Stimulated activated CD8-positive, alpha-beta memory T cell treated with anti-CD3 and anti-CD28 coated beads, Interleukin-7, amount 100 ng/mL, for 24 hours (primary cell): Measurements from ENCODE around the gene FSTL1.

Source experiments
- DNase-seq: peaks from one replicate; pipeline ENCODE4 v3.0.0-alpha.2; 2020; ENCODE audit warnings: low read depth

Gene FSTL1

DNA sequence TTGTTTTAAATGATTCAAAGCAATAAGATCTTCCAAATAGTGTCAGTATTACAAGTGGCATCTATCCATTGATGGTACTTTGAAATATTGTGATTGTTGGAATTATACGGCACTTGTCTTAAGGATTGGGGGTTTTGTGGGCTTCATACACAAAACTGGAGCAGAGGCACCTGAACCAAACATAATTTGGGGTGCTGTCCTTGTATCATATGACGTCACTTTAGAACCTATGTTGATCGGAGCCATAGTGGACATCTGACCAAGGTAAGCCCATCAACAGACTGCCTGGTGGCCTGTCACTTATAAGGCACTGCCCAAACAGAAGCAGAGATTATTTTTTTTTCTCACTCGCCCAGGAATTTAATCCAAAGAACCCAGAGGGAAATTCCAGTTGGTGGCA lies 98.8 kb downstream of the FSTL1 start:
- no peak for DNase-seq

DNA sequence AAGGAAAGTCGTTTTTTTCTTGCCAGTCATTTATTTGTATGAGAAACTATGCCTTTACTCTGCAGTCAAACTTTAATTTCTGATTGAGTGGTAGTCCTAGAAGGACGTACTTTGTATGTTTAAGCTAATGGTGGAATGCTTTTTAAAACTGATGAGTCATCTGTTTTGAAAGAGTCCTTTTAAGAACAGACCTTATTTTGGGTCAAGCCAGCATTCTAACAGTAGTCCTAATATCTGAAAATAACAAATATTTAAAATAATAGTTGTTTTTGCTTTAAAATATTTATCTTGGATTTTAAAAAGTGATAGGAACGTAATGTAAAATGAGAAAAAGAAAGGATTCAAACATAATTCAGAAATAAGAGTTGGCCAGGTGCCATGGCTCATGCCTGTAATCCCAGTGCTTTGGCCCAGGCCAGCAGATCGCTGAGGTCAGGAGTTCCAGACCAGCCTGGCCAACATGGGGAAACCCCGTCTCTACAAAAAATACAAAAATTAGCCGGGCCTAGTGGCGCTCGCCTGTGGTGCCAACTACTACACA lies 100.3 kb downstream of the FSTL1 start:
- no peak for DNase-seq

DNA sequence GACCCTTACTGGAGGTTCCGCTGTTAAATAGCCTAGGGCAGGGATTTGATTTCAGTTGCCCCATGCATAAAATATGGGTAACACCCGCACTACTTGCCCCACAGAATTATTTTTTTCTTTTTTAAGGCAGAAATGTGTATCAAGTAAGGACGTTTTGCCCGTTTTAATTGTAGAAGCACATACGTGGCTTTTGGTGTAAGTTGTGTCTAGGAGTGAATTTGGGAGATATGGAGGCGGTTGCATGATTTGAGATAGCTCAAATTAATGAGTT lies 101.0 kb downstream of the FSTL1 start:
- DNase-seq: no peak

DNA sequence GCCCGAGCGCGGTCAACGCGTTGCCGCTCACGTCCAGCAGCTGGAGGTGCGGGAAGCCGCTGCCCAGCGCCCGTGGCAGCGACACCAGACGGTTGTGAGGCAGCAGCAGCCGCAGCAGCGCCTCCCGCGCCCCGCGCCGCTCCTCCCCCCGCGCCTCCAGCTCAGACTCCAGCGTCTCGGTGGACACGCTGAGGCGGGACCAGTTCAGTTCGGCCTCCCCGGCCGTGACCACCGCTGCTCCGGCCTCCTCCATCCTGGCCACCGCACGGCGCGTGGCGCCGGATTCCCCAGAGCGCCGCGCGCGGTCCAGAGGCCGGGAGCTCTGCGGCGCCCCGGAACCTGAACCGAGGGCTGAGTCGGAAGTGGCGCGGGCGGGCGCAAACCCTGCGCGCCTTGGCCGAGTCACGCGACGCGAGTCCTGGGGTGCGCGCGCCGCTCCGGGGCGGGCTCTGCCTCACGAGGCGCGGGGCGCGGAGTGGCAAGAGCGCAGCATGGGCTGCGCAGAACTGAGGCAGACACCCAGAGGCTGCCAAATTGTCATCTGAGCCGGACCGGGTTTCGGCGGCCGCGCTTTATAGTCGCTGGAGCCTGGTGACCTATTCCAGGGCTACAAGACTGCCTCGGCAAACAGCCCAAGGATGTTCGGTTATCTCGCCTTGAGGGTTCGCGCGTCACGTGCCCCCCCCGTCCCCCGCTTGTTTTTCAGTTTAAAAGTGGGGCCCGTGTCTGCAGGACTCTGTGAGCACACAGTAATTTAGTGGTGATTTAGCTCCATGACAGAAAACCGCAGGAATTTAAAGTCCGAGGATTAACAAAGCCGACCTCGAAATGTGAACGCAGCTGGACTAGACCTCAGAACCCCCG lies 101.6 kb downstream of the FSTL1 start, which contains the start of gene LRRC58:
Gene LRRC58 (minus strand): TSS at position 364 of the 864 bp plus-strand sequence. CDS start 111 bp downstream, at position 253.
- DNase-seq: peak; percentile 64

DNA sequence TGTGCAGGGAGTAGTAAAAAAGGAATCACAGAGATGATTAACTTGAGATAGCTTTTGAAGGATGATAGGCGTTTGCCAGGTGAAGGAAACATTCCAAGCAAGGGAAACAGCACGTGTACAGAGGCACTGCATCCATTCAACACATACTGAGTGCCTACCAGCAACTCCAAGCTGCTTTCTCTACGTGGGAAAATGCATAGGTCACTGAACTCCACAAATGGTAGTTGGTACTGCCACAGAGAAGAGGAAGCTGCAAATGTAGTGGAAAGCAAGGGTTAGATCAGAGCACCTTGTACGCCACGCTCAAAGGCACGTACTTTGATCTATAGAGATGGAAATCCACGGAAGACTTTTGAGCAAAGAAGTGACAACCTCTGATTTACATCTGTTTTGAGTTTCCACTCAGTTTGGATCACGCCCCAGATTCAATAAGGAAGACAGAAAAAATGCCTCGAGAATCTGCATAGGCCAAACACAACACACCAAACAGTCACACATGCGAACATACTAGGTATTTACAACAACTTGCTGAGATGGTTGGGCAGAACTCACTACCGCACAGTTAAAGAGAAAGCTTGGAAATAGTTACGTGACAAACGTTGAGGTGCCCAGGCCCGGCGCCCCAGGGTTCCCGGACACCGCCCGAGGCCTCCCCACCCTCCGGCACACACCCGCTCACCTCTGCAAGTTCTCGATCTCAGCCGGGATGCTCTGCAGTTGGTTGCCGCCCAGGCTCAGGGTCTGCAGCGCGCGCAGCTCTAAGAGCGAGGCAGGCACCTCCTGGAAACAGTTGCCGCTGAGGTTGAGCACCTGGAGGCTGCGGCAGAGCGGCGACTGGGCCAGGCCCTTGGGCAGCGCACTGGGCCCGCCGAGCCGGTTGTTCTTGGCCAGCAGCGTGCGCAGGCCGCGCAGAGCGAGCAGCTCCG lies 102.5 kb downstream of the FSTL1 start:
- peak; percentile 15 for DNase-seq

DNA sequence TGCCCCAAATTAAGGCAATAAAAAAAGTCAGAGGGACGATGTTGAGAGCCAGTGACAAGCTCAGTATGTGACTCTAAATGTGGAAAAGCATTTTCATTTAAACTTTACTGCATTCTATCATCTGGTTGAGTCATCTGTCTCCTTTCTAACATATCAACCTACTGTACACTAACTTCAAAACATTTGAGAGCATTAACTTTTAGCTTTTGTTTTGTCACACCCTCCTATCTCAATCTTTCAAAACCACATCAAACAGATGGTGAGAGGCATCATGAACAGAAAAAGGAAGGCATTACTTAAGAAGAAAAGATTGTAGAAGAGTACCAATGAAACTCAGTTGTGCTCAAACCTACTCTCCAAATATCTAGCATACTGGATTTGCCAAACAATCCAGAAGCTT lies 106.4 kb downstream of the FSTL1 start:
- DNase-seq: no peak
